ENCODE data around the gene FBXL20.

GRCh38 chr17:39357488-39357887 lies 43.9 kb downstream of the FBXL20 start:
- TF ChIP-seq POLR2A (IDR thresholded peaks at IDR 0.05) (no peak), CTCF (IDR thresholded peaks at IDR 0.05) (no peak), EP300 (IDR thresholded peaks at IDR 0.05; ENCODE audit: low read depth) (no peak), POLR2AphosphoS5 (IDR thresholded peaks at IDR 0.05) (no peak)
